Effector CD8-positive, alpha-beta T cell (primary cell): Measurements from ENCODE around the gene TMEM209.
"Not testable (repeated sequence)": the region's sequence is repeated elsewhere in the genome, so short reads cannot be mapped to it uniquely, and the experiment has no call there.

ENCODE experiments used
- DNase-seq: peaks from one replicate; lab custom pipeline; 2025; lab: John Stamatoyannopoulos, UW

TMEM209 gene

DNA sequence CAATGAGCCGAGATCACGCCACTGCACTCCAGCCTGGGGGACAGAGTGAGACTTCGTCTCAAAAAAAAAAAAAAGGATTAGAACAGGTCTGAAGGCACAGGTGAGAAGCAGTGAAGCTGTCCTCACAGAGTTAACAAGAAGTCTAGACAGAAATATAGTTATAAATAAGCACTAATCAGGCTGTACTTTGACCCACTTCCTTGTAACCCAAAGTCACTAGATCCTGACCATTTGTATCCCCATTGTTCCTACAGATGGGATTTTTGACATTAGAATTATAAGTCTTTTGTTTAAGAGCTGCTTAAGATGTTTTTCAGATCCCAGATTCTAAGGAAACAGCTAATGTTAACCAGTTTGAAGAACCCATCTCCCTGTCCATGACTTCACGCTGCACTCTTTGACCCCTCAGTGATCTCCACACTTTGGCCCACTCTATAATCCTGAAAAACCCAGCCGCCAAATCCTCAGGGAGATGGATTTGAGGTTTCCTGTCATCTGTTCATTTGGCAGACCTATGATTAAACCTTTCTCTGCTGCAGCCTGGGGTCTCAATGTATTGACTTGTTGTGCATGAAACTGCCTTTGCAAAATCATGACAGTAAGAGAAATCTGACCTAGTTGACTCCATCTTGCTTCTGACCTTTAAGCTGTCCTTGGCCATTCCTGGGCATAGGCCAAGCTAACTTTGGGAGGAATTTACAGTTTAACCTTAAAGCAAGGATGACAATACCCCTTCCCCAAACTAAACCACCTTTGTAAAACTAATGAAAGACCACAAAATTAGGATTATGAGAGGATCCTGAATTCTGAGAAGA, 13.8 kb upstream of the TMEM209 start:
- DNase-seq: no peak

DNA sequence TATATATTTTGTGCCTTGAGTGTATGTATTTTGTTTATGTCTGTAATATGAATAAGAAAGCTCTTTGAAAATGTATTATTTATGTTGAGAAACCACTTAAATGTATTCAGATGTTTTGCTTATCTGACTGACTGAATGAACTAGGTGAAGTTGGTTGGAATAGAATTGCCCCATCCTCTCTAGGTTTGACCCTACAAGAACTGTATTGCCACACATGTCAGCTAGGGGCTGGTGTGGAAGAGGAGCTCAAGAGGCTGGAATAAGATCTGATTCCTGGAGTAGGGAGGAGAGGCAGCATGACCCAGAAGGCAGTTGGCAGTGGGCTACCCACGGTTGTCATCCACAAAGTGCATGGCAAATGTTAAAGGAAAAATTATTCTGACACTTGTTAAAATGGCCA, 11.5 kb upstream of the TMEM209 start:
- DNase-seq: no peak

DNA sequence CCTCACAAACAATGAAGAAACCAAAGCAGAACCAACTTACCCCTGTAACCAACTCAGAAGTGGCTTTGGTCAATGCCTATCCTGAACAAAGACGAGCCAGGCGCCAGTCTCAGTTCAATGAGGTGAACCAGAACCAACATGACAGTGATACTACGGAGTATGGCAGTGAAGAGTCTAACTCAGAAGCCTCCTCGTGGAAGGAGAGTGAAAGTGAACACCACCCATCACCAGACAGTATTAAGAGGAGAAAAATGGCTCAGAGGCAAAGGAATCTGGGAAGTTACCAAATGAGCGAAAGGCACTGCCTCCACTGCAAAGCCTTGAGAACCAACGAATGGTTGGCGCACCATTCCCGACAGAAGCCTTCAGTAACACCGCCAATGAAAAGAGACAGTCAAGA, 10.8 kb upstream of the TMEM209 start:
- DNase-seq: no peak

DNA sequence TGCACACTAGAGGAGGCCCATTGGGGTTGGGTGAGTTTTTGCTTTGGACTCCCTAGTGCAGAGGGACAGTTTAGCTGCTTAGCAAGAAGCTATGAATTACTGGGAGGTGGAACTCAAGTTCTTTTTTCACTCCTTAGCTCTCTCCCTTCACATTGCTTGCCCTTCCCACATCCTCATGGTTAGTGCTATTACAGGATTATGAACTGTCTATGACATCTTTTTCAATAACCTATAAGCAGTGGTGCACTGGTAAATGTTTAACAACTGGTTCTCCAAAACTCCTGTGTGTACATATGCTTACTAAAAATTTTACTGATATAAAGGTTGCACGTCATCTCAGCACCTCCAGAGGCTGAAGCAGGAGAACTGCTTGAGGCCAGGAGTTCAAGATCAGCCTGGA, 8.6 kb upstream of the TMEM209 start:
- DNase-seq: no peak

DNA sequence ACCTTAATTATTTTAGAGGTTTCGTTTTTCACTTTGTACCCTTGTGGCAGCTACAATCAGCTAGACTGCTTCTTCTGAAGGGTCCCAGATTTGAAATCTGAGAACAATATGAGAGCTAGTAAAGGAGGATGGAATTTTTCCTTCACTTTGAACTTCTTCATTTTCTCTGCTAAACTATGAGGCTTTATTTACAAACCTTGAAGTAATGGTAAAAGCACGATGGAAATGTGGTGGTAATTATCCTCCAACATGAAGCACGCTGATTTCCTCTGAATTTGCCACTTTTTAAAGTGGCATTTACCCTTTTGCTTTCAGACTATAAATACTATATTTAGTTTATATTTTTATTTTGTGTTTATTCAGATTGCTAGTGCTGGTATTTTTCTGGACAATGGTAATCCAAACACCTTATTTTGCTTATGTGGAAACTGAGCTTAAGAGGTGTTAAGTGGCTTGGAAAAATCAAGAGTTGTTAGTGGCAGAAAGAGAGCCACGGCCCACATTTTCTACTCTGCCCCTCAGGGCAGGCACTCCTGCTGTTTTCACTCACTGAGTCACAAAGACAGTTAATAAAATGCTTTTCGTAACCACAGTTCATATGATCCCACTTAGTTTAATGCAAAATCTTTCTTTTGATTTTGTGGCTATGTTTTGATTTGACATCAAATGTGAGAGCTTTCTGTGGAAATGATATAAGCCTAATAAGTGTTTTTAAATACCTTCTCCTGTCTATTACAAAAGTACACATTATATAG, 5.2 kb upstream of the TMEM209 start:
- no peak for DNase-seq

DNA sequence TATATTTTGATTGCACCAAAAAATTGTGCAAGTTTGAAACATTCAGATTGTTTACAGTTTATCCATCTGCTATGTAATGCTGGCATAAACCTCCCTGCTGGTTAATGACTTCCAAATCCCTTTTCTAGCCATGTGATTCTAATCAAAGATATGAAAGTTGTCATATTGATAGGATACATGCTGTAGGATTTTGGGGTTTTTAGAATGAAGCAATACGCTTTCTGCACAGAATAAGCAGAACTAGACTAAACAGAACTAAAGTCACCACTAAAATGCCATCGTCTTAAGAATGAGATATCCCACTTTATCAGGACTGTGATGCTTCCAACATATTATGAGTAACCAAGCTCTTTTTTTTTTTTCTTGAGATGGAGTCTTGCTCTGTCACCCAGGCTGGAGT, 3.3 kb upstream of the TMEM209 start:
- DNase-seq: no peak

DNA sequence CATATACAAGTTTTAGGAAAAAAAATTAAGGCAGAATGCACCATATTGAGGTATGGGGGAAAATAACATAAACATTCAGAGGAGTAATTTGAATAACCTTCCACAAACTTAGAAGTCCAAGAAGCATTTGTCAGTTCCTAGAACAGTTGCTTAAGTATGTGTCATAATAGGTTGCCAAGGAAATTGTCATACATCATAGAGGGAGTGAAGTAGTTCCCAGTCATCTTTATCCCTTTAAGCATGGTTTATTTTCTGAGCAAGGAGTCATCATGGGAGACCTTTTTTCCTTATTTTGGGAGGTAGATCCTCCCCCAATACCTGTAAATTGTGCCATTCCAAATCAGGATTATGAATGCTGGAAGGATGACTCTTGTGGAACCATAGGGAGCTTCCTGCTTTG, 2.4 kb upstream of the TMEM209 start, which contains the start of gene SSMEM1:
TSS of gene SSMEM1 (plus strand) at position 219 of the 400 bp plus-strand sequence. CDS start at position 270, 51 bp downstream.
- DNase-seq: no peak

DNA sequence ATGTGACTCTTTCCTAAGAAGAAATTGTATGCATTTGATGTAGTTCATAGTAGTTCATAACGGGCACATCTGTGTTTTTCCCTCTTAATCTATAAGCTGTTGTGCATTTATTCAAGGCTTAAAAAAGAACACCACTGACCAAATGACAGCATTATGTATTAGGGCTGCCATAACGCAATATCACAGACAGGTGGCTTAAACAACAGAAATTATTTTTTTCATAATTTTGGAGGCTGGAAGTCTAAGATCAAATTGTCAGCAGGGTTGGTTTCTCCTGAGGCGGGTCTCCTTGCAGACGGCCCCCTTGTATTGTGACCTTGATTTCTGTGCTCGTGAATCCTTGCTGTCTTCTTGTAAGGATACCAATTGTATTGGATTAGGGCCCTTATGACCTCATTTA, 1.8 kb upstream of the TMEM209 start:
- DNase-seq: no peak

DNA sequence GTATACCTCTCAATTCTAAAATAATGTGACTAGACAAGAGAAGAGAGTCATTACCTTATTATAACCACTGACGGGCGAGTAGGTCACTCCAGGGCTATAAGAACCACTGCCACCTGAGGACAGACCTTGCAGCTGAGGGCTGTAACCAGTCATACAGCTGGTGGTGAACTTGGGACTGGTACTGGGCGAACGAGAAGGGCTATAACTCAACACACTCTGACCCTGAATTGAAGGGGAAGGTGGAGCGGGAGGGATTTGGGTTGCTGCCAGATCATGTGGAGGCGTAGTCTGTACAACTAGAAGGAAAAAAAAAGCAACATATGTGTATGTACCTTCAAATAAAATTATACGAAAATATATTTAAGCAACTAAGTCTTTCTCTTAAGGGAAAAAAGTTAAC, 3.4 kb downstream of the TMEM209 start:
- no peak for DNase-seq

DNA sequence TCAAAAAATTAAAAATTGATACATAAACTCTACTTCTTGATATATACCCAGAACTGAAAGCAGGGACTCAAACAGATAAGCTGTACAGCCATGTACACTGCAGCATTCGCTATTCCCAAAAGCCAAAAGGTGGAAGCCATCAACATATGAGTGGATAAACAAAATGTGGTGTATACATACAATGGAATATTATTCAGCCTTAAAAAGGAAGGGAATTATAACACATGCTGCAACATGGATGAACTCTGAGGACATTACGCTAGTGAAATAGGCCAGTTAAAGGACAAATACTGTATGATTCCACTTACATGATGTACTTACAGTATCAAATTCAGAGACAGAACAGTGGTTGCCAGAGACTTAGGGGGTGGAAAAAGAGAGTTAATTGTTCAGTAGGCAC, 8.1 kb downstream of the TMEM209 start:
- DNase-seq: no peak

DNA sequence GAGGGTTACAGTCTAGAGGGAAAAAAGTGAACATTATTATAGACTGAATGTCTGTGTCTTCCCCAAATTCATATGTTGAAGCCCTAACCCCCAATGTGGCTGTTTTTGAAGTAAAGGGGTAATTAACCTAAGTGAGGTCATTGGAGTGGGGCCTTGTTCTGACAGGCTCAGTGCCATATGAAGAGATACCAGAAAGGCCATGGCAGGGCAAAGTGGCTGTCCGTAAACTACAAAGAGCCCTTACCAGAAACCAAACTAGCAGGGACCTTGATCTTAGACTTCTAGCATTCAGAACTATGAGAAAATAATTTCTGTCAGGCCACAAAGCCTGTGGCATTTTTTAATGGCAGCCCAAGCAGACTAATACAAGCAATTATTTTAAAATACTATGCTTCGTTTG, 8.7 kb downstream of the TMEM209 start:
- no peak for DNase-seq

DNA sequence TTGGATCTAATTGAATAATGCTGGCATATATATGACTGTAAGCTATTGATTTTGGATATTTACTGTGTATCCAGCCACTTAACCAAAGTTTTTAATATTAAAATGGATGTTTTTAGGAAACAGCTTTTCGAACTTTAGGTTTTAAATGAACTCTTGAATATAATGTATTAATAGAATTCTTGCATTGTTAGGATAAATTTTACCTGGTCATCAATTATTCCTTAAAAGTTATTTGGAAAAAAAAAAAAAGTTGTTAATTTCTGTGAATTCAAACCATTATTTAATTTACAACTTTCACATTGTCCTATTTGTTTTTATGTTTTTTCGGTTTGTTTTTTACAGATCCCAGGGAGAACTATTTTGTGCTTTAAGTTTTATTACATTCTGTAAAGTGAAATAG, 9.8 kb downstream of the TMEM209 start:
- DNase-seq: no peak

DNA sequence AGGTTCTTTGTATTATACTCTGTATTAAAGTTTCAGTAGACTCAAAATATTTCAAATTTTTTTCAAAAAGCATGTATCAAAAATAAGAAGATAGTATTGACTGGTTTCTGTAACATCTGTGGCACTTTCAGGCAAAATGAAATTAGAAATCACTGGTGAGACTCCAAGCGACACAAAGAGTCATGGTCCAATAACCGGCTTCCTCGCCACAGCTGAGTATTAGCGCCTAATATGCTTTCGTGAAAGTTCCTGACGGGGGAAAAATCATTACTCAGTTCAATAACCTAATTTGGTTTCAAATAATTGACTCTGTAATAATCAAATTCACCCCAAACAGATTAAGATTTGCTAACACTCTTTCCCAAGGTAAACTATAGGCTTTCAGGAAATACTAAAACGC, 13.4 kb downstream of the TMEM209 start:
- DNase-seq: no peak

DNA sequence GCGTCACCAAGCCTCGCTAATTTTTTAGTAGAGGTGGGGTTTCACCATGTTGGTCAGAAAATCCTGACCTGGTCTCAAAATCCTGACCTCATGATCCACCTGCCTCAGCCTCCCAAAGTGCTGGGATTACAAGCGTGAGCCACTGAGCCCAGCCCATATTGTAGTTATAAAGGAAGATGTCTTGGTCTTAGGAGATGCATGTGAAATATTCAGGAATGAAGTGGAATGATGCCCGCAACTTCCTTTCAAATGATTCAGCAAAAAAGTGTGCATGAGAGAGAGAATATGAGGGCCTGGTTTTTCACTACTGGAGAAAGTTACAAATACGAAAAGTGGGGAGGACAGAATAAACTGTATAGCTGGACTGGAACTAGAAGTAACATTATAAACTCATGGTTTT, 15.9 kb downstream of the TMEM209 start:
- no peak for DNase-seq

DNA sequence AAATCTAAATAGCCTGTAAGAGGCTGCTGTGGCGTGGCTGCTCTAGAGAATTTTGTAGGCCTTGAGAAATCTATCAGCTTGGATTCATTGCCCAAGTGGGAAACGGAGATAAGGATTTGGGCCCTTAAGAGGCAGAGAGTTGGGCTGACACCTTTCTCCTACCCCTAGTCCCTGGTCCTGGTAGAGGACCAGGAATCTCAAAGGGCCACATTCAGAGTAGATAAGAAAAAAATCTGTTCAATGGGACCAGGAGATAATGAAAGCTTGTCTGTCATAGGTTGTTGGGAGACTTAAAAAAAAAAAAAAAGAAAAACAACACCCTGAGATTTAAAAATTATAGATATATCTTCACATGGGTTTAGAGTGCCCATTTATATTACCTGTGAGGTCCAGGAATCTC, 17.8 kb downstream of the TMEM209 start:
- DNase-seq: no peak

DNA sequence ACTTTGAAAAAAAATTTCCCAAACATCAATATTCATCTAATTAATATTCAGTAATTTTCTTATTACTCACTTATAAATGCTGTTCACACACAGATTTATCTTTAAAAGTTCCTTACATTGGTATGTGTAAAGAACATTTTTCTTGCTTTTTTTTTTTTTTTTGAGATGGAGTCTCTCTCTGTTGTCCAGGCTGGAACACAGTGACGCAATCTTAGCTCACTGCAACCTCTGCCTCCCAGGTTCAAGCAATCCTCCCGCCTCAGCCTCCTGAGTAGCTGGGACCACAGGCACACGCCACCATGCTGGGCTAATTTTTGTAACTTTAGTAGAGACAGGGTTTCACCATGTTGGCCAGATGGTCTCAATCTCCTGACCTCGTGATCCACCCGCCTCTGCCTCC, 20.9 kb downstream of the TMEM209 start:
- not testable (repeated sequence) for DNase-seq

DNA sequence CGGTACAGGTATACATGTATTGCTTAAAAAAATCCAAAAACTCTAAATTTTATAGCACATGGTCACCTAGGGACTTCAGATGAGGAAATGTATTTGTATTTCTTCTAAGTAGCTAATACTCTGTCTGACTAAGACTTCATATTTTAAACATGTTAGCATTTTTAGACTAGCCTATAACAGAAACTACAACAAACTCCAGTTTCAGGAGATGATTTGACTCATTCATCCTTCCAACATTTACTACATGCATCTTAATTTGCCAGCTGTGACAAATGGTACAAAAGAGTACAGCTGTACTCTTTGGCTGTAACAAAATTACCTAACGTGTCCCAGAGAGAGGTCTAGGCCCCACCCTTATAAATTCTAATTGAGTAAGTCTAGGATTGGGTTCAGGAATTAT, 22.2 kb downstream of the TMEM209 start:
- no peak for DNase-seq

DNA sequence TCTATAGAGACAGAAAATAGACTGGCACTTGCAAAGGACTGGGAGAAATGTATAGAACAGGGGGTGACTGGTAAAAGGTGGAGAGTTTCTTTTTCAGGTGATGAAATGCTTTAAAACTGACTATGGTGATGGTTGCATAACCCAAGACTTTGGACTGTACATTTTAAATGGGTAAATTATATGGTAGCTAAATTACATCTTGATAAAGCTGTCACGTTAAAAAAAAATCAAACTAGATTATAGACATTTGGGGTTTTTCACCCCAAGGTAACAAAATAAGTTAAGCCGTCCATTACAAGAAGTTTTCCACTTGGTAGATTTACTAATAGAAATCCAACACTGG, 24.0 kb downstream of the TMEM209 start:
- no peak for DNase-seq

DNA sequence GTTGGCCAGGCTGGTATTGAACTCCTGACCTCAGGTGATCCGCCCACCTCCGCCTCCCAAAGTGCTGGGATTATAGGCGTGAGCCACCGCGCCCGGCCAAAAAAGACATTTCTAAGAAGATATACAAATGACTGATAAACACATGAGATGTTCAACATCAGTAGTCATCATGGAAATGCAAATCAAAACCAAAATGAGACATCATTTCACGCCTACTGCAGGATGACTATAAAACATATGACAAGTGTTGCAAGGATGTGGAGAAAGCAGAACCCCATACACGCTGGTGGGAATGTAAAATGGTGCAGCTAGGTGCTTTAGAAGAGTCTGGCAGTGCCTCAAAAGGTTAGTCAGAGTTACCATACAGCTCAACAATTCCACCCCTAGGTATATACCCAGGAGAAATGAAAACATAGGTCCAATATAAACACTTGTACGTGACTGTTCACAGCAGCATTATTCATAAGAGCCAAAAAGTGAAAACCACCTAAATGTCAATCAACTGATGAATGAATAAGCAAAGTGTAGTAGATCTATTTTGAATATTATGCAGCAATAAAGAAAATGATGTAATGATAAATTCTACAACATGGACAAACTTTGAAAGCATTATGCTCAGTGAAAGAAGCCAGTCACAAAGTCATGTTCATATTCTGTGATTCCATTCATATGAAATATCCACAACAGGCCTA, 24.5 kb downstream of the TMEM209 start:
- DNase-seq: no peak

DNA sequence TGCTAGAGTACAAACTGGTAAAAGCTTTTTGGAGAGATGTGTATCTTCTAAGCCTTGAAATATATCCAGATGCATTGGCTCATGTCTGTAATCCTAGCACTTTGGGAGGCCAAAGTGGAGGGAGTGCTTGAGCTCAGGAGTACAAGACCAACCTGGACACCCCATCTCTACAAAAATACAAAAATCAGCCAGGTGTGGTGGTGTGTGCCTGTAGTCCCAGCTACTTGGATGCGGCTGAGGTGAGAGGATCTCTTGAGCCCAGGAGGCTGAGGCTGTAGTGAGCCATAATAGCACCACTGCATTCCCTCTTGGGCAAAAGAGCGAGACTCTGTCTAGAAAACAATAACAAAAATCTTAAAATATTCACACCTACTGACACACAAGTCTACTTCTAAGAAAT, 25.6 kb downstream of the TMEM209 start:
- no peak for DNase-seq

DNA sequence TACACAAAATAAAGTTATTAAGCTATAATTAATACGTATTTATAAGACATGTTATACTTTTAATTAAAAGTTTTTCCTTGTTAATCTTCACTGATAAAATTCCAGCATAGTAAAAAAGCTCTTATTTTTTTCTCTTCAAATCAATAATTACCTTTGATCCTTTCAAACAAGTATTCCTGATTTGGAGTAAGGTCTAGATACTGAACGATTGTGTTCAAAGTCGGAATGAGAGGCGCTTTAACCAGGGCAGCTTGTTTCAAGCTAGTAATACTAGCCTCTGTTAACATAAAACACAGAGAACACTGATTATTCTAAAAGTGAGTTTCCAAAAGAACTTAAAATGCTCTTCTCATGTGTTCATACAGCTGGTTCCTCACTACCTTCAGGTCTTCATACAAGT, 27.0 kb downstream of the TMEM209 start:
- DNase-seq: no peak

DNA sequence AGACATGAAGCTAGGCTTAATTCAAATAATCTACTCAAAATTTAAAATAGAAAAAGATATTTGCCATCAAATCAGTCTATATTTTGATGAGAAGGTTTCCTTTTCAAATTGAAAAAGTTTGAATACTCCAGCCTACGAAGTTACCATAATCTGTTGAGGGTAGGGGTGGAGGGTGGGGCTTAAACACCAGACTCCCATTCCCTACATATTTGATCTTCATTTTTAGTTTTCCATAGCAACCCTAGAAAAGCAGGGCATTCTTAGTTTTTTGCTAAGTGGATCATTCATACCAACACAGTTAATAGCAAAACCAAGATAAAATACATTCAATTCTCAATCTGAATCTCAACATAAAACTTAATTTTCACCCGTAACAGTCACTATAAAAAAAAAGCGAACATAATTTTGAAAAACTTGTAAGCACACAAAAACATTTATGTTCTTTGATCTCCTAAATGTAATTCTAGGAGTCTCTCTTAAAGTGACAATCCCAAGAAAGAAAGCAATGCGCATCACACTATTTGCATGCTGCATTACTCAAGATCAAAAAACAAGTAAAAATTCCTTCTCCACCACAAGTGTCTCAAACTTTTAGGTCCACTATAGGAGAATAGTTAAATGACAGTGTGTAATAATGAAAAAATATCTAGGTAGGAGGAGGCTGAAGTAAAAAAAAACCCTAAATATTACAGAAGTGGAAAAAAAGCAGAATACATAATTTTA, 30.8 kb downstream of the TMEM209 start:
- no peak for DNase-seq
